ENCODE measurements around the gene ZNF211. TPM values are rescaled to one million over a fixed set of nuclear protein-coding genes. Genes with fewer than 3 reads are reported as not detected.

Gene ZNF211
- total and polyA plus RNA-seq, 9 of the 15 experiments (the other 6 are each of a cell fraction or from before 2014, with no cell fraction given), result 1.3 to 11.6 (median 4.5) TPM

DNA sequence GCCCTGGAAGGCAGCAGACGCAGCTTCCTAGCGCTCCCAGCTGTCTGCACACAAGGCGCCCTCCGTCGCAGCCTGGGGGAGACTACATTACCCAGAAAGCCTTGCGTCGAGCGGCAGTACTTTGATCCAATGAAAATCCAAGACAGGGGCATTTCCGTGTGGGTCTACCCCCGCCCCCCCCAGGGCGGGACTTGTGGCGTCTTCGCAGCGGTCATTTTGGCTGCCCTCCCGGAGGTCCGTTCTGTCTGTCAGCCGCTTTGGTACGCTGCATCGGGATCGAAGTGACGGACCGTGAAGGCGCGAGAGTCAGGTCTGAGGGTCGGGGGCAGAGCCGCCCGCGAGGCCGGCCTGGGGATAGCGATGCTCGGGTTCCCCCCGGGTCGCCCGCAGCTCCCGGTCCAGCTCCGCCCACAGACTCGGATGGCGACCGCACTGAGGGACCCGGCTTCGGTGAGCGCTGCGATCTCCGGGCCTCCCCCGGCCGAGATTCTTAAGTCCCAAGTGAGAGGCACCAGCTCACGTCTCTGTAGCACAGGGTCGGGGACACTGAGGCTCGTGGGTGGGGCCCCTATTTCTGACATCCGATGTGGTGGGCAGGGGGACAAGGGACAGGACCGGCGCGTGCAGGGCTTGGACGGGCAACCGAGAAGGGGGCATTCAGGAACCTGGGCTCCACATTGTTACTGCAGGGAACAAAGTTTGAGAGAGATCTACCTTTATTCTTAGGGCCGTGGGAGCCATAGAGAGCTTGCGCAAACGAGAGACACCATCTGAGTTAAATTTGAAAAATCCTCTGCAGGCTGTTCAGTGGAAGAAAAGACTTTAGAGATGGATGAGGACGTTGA is at the start of gene ZNF211 (continued):
- TF ChIP-seq, protein P1, sequence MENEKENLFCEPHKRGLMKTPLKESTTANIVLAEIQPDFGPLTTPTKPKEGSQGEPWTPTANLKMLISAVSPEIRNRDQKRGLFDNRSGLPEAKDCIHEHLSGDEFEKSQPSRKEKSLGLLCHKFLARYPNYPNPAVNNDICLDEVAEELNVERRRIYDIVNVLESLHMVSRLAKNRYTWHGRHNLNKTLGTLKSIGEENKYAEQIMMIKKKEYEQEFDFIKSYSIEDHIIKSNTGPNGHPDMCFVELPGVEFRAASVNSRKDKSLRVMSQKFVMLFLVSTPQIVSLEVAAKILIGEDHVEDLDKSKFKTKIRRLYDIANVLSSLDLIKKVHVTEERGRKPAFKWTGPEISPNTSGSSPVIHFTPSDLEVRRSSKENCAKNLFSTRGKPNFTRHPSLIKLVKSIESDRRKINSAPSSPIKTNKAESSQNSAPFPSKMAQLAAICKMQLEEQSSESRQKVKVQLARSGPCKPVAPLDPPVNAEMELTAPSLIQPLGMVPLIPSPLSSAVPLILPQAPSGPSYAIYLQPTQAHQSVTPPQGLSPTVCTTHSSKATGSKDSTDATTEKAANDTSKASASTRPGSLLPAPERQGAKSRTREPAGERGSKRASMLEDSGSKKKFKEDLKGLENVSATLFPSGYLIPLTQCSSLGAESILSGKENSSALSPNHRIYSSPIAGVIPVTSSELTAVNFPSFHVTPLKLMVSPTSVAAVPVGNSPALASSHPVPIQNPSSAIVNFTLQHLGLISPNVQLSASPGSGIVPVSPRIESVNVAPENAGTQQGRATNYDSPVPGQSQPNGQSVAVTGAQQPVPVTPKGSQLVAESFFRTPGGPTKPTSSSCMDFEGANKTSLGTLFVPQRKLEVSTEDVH (IDR thresholded peaks at IDR 0.05; ENCODE audit: low read depth, partially characterized antibody), result no peak
- TF ChIP-seq POLR2B (IDR thresholded peaks at IDR 0.05; ENCODE audit: low read depth, partially characterized antibody) (peak; percentile 44), CREM (IDR thresholded peaks at IDR 0.05; ENCODE audit: low read depth) (peak; percentile 85), L3MBTL2 (IDR thresholded peaks at IDR 0.05) (peak; percentile 58), GATAD2A (IDR thresholded peaks at IDR 0.05) (no peak), RAD21 (CRISPR knock-in tag; conservative IDR thresholded peaks at IDR 0.05 in 1 of 2, IDR thresholded peaks at IDR 0.05 in 1 of 2) (no peak), MBD2 (IDR thresholded peaks at IDR 0.05; ENCODE audit: borderline replicate concordance, low read depth) (peak; percentile 94), ZNF146 (CRISPR knock-in tag; IDR thresholded peaks at IDR 0.05; ENCODE audit: unreplicated experiment) (no peak), PML (IDR thresholded peaks at IDR 0.05; ENCODE audit: low read length) (no peak; the same call in 1 of the 2 replicates), SNRNP70 (optimal IDR thresholded peaks at IDR 0.05; ENCODE audit: low read depth, low read length) (no peak), ZNF717 (CRISPR knock-in tag; IDR thresholded peaks at IDR 0.05) (no peak), FOXK2 (conservative IDR thresholded peaks at IDR 0.05 in 1 of 2, IDR thresholded peaks at IDR 0.05 in 1 of 2; ENCODE audit: low read depth in 2 of 2) (no peak)
- TF ChIP-seq, protein P2, sequence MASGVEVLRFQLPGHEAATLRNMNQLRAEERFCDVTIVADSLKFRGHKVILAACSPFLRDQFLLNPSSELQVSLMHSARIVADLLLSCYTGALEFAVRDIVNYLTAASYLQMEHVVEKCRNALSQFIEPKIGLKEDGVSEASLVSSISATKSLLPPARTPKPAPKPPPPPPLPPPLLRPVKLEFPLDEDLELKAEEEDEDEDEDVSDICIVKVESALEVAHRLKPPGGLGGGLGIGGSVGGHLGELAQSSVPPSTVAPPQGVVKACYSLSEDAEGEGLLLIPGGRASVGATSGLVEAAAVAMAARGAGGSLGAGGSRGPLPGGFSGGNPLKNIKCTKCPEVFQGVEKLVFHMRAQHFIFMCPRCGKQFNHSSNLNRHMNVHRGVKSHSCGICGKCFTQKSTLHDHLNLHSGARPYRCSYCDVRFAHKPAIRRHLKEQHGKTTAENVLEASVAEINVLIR (CRISPR knock-in tag; IDR thresholded peaks at IDR 0.05), result 0 out of 2 replicates have a peak, but pooled peaks have one; percentile 12
- TF ChIP-seq, protein P3, sequence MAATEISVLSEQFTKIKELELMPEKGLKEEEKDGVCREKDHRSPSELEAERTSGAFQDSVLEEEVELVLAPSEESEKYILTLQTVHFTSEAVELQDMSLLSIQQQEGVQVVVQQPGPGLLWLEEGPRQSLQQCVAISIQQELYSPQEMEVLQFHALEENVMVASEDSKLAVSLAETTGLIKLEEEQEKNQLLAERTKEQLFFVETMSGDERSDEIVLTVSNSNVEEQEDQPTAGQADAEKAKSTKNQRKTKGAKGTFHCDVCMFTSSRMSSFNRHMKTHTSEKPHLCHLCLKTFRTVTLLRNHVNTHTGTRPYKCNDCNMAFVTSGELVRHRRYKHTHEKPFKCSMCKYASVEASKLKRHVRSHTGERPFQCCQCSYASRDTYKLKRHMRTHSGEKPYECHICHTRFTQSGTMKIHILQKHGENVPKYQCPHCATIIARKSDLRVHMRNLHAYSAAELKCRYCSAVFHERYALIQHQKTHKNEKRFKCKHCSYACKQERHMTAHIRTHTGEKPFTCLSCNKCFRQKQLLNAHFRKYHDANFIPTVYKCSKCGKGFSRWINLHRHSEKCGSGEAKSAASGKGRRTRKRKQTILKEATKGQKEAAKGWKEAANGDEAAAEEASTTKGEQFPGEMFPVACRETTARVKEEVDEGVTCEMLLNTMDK (IDR thresholded peaks at IDR 0.05; ENCODE audit: borderline replicate concordance, insufficient read depth, low read depth, low read length, poor library complexity, severe bottlenecking), result no peak
- TF ChIP-seq, protein P4, sequence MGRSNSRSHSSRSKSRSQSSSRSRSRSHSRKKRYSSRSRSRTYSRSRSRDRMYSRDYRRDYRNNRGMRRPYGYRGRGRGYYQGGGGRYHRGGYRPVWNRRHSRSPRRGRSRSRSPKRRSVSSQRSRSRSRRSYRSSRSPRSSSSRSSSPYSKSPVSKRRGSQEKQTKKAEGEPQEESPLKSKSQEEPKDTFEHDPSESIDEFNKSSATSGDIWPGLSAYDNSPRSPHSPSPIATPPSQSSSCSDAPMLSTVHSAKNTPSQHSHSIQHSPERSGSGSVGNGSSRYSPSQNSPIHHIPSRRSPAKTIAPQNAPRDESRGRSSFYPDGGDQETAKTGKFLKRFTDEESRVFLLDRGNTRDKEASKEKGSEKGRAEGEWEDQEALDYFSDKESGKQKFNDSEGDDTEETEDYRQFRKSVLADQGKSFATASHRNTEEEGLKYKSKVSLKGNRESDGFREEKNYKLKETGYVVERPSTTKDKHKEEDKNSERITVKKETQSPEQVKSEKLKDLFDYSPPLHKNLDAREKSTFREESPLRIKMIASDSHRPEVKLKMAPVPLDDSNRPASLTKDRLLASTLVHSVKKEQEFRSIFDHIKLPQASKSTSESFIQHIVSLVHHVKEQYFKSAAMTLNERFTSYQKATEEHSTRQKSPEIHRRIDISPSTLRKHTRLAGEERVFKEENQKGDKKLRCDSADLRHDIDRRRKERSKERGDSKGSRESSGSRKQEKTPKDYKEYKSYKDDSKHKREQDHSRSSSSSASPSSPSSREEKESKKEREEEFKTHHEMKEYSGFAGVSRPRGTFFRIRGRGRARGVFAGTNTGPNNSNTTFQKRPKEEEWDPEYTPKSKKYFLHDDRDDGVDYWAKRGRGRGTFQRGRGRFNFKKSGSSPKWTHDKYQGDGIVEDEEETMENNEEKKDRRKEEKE (IDR thresholded peaks at IDR 0.05; ENCODE audit: borderline replicate concordance in 1 of 2, control insufficient read depth in 1 of 2, low read depth in 2 of 2, low read length in 1 of 2), result no peak
- TF ChIP-seq, protein P5, sequence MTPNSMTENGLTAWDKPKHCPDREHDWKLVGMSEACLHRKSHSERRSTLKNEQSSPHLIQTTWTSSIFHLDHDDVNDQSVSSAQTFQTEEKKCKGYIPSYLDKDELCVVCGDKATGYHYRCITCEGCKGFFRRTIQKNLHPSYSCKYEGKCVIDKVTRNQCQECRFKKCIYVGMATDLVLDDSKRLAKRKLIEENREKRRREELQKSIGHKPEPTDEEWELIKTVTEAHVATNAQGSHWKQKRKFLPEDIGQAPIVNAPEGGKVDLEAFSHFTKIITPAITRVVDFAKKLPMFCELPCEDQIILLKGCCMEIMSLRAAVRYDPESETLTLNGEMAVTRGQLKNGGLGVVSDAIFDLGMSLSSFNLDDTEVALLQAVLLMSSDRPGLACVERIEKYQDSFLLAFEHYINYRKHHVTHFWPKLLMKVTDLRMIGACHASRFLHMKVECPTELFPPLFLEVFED (CRISPR knock-in tag; conservative IDR thresholded peaks at IDR 0.05), result no peak

All from K562 (cell line).